Fibroblast of peridontal ligament (primary cell): Measurements from ENCODE around the gene THRSP.
"Not testable (repeated sequence)": the region's sequence is repeated elsewhere in the genome, so short reads cannot be mapped to it uniquely, and the experiment has no call there.

Experiments used
- DNase-seq: peaks from one replicate; pipeline ENCODE4 v3.0.0-alpha.2; 2010; ENCODE audit errors: extremely low read depth

THRSP gene

GRCh38 chr11:78063440-78064181 is at the start of gene THRSP:
THRSP (plus strand) TSS chr11:78063861; CDS start chr11:78063882, 21 bp downstream.
- no peak for DNase-seq

GRCh38 chr11:78014937-78015520 is 48.6 kb upstream of the THRSP start:
- not testable (repeated sequence) for DNase-seq

GRCh38 chr11:78015878-78016277 is 47.8 kb upstream of the THRSP start:
- DNase-seq, result no peak

- DNase-seq, result no peak
These were observed 43.9 kb upstream of the THRSP start for GRCh38 chr11:78019808-78020207.

GRCh38 chr11:78020246-78020645 is 43.4 kb upstream of the THRSP start:
- DNase-seq, result no peak

- DNase-seq, result no peak
These were observed 42.0 kb upstream of the THRSP start for GRCh38 chr11:78021611-78022010.

GRCh38 chr11:78022397-78023396 is 41.0 kb upstream of the THRSP start, which contains the start of gene KCTD14:
KCTD14 (minus strand) TSS chr11:78023276; CDS start chr11:78023249, 27 bp downstream.
- no peak for DNase-seq

- no peak for DNase-seq
These were observed 40.2 kb upstream of the THRSP start for GRCh38 chr11:78023426-78023825.

- DNase-seq, result no peak
These were observed 38.3 kb upstream of the THRSP start for GRCh38 chr11:78025378-78025777.

- DNase-seq, result no peak
These were observed 35.9 kb upstream of the THRSP start for GRCh38 chr11:78027759-78028158.

- DNase-seq, result not testable (repeated sequence)
These were observed 35.2 kb upstream of the THRSP start for GRCh38 chr11:78028423-78028822.

GRCh38 chr11:78030429-78031325 is 33.0 kb upstream of the THRSP start:
- peak; percentile 67 for DNase-seq

GRCh38 chr11:78031629-78032028 is 32.0 kb upstream of the THRSP start:
- no peak for DNase-seq

GRCh38 chr11:78032090-78032489 is 31.6 kb upstream of the THRSP start:
- no peak for DNase-seq

- DNase-seq, result no peak
These were observed 30.6 kb upstream of the THRSP start for GRCh38 chr11:78033040-78033439.

- DNase-seq, result no peak
These were observed 29.0 kb upstream of the THRSP start for GRCh38 chr11:78034623-78035022.

- DNase-seq, result no peak
These were observed 27.3 kb upstream of the THRSP start for GRCh38 chr11:78036313-78036712.

GRCh38 chr11:78037056-78037455 is 26.6 kb upstream of the THRSP start:
- DNase-seq, result no peak

GRCh38 chr11:78037825-78038620 is 25.6 kb upstream of the THRSP start:
- DNase-seq, result no peak

- no peak for DNase-seq
These were observed 24.9 kb upstream of the THRSP start for GRCh38 chr11:78038697-78039313.
